Measurements from ENCODE around the gene IKZF5.

IKZF5 gene

DNA sequence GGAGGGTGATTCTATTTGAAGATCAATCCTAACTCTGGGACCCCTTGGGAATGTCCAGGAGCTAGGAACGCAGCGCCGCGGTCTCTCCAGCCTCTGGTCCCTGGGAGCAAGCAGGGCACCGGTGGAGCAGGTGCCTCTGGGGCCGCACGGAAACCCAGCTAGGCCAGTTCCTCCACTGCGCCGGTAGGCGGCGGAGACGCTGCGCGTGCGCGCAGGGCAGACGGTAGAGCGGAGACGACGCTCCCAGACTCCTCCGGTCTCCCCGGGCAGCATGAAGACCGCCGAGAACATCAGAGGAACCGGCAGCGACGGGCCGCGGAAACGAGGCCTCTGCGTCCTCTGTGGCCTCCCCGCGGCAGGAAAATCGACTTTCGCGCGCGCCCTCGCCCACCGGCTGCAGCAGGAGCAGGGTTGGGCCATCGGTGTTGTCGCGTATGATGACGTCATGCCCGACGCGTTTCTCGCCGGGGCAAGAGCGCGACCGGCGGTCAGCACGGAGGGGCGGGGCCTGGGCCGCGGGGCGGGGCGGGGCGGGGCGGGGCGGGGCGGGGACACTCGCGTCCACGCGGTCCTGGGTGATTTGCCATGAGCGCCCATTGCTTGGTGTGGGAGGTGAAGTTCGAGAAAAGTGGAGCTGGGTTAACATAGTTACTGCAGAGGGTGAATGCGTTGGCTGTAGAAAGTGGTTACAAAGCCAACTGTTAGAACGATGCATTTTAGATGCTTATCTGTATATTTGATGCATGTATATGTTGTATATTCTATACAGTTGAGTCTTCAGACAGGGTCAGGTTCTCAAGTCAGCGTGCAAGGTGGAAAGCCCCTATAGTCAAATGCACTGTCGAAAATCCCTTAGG, 28.2 kb downstream of the IKZF5 start, which contains the start of gene PSTK (continued):
- TF ChIP-seq, protein P1, sequence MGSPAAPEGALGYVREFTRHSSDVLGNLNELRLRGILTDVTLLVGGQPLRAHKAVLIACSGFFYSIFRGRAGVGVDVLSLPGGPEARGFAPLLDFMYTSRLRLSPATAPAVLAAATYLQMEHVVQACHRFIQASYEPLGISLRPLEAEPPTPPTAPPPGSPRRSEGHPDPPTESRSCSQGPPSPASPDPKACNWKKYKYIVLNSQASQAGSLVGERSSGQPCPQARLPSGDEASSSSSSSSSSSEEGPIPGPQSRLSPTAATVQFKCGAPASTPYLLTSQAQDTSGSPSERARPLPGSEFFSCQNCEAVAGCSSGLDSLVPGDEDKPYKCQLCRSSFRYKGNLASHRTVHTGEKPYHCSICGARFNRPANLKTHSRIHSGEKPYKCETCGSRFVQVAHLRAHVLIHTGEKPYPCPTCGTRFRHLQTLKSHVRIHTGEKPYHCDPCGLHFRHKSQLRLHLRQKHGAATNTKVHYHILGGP (tag by site-specific recombination; IDR thresholded peaks at IDR 0.05), result no peak
- TF ChIP-seq GLIS1 (tag by site-specific recombination; IDR thresholded peaks at IDR 0.05), result peak; percentile 40
- no peak for TF ChIP-seq ZNF202 (tag by site-specific recombination; IDR thresholded peaks at IDR 0.05; ENCODE audit: borderline replicate concordance)
- no peak for TF ChIP-seq ZNF311 (tag by site-specific recombination; IDR thresholded peaks at IDR 0.05; ENCODE audit: borderline replicate concordance)
- TF ChIP-seq, protein P2, sequence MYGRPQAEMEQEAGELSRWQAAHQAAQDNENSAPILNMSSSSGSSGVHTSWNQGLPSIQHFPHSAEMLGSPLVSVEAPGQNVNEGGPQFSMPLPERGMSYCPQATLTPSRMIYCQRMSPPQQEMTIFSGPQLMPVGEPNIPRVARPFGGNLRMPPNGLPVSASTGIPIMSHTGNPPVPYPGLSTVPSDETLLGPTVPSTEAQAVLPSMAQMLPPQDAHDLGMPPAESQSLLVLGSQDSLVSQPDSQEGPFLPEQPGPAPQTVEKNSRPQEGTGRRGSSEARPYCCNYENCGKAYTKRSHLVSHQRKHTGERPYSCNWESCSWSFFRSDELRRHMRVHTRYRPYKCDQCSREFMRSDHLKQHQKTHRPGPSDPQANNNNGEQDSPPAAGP (tag by site-specific recombination; IDR thresholded peaks at IDR 0.05), result peak; percentile 93
- no peak for TF ChIP-seq TRIM28 (IDR thresholded peaks at IDR 0.05; ENCODE audit: borderline replicate concordance, low read length)
- TF ChIP-seq HOXD13 (CRISPR knock-in tag; IDR thresholded peaks at IDR 0.05; ENCODE audit: borderline replicate concordance), result no peak
- 0 out of 2 replicates have a peak, but pooled peaks have one; percentile 33 for TF ChIP-seq ZNF24 (tag by site-specific recombination; IDR thresholded peaks at IDR 0.05)
- TF ChIP-seq, protein P3, sequence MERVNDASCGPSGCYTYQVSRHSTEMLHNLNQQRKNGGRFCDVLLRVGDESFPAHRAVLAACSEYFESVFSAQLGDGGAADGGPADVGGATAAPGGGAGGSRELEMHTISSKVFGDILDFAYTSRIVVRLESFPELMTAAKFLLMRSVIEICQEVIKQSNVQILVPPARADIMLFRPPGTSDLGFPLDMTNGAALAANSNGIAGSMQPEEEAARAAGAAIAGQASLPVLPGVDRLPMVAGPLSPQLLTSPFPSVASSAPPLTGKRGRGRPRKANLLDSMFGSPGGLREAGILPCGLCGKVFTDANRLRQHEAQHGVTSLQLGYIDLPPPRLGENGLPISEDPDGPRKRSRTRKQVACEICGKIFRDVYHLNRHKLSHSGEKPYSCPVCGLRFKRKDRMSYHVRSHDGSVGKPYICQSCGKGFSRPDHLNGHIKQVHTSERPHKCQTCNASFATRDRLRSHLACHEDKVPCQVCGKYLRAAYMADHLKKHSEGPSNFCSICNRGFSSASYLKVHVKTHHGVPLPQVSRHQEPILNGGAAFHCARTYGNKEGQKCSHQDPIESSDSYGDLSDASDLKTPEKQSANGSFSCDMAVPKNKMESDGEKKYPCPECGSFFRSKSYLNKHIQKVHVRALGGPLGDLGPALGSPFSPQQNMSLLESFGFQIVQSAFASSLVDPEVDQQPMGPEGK (tag by site-specific recombination; IDR thresholded peaks at IDR 0.05), result 0 out of 2 replicates have a peak, but pooled peaks have one; percentile 62
- TF ChIP-seq, protein P4, sequence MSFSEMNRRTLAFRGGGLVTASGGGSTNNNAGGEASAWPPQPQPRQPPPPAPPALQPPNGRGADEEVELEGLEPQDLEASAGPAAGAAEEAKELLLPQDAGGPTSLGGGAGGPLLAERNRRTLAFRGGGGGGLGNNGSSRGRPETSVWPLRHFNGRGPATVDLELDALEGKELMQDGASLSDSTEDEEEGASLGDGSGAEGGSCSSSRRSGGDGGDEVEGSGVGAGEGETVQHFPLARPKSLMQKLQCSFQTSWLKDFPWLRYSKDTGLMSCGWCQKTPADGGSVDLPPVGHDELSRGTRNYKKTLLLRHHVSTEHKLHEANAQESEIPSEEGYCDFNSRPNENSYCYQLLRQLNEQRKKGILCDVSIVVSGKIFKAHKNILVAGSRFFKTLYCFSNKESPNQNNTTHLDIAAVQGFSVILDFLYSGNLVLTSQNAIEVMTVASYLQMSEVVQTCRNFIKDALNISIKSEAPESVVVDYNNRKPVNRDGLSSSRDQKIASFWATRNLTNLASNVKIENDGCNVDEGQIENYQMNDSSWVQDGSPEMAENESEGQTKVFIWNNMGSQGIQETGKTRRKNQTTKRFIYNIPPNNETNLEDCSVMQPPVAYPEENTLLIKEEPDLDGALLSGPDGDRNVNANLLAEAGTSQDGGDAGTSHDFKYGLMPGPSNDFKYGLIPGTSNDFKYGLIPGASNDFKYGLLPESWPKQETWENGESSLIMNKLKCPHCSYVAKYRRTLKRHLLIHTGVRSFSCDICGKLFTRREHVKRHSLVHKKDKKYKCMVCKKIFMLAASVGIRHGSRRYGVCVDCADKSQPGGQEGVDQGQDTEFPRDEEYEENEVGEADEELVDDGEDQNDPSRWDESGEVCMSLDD (tag by site-specific recombination; IDR thresholded peaks at IDR 0.05), result no peak
- TF ChIP-seq ZNF555 (tag by site-specific recombination; conservative IDR thresholded peaks at IDR 0.05), result no peak
- peak; percentile 96 for TF ChIP-seq ZXDB (tag by site-specific recombination; IDR thresholded peaks at IDR 0.05)
- no peak for TF ChIP-seq ZNF221 (tag by site-specific recombination; IDR thresholded peaks at IDR 0.05; ENCODE audit: borderline replicate concordance)
- TF ChIP-seq ZNF211 (tag by site-specific recombination; IDR thresholded peaks at IDR 0.05; ENCODE audit: low read depth), result no peak
- 0 out of 2 replicates have a peak, but pooled peaks have one; percentile 22 for TF ChIP-seq ZNF366 (tag by site-specific recombination; conservative IDR thresholded peaks at IDR 0.05)
- TF ChIP-seq, protein P5, sequence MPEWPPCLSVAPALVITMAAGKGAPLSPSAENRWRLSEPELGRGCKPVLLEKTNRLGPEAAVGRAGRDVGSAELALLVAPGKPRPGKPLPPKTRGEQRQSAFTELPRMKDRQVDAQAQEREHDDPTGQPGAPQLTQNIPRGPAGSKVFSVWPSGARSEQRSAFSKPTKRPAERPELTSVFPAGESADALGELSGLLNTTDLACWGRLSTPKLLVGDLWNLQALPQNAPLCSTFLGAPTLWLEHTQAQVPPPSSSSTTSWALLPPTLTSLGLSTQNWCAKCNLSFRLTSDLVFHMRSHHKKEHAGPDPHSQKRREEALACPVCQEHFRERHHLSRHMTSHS (tag by site-specific recombination; IDR thresholded peaks at IDR 0.05), result no peak
- no peak for TF ChIP-seq ZNF549 (tag by site-specific recombination; IDR thresholded peaks at IDR 0.05)
- no peak for TF ChIP-seq SALL2 (tag by site-specific recombination; IDR thresholded peaks at IDR 0.05; ENCODE audit: borderline replicate concordance)
- TF ChIP-seq, protein P6, sequence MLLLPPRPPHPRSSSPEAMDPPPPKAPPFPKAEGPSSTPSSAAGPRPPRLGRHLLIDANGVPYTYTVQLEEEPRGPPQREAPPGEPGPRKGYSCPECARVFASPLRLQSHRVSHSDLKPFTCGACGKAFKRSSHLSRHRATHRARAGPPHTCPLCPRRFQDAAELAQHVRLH (tag by site-specific recombination; IDR thresholded peaks at IDR 0.05), result peak; percentile 81
- TF ChIP-seq, protein P7, sequence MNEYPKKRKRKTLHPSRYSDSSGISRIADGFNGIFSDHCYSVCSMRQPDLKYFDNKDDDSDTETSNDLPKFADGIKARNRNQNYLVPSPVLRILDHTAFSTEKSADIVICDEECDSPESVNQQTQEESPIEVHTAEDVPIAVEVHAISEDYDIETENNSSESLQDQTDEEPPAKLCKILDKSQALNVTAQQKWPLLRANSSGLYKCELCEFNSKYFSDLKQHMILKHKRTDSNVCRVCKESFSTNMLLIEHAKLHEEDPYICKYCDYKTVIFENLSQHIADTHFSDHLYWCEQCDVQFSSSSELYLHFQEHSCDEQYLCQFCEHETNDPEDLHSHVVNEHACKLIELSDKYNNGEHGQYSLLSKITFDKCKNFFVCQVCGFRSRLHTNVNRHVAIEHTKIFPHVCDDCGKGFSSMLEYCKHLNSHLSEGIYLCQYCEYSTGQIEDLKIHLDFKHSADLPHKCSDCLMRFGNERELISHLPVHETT (tag by site-specific recombination; IDR thresholded peaks at IDR 0.05), result peak; percentile 85
- TF ChIP-seq ZNF157 (tag by site-specific recombination; IDR thresholded peaks at IDR 0.05), result no peak
- TF ChIP-seq YY1 (tag by site-specific recombination; IDR thresholded peaks at IDR 0.05), result 0 out of 2 replicates have a peak, but pooled peaks have one; percentile 33
- peak; percentile 42; the same call in 1 of the 2 replicates for TF ChIP-seq OVOL3 (tag by site-specific recombination; IDR thresholded peaks at IDR 0.05)
- no peak for TF ChIP-seq ZNF768 (tag by site-specific recombination; IDR thresholded peaks at IDR 0.05)
- 0 out of 2 replicates have a peak, but pooled peaks have one; percentile 32 for TF ChIP-seq GLIS2 (tag by site-specific recombination; IDR thresholded peaks at IDR 0.05)
- TF ChIP-seq MZF1 (tag by site-specific recombination; IDR thresholded peaks at IDR 0.05; ENCODE audit: borderline replicate concordance), result no peak
- TF ChIP-seq SCRT1 (tag by site-specific recombination; IDR thresholded peaks at IDR 0.05; ENCODE audit: borderline replicate concordance), result no peak

Data from HEK293 (cell line).